CD4-positive, alpha-beta memory T cell (primary cell): Measurements from ENCODE around the gene FBXO31. TPM values are rescaled to one million over a fixed set of nuclear protein-coding genes. Genes with fewer than 3 reads are reported as not detected.

Experiments used
- CTCF ChIA-PET: fragments of 350-600 bp; sonication (Branson Sonifier 250); formaldehyde crosslinking; loops from one replicate; lab custom pipeline; 2021; ENCODE audit warnings: inconsistent platforms; ENCODE audit not compliant: partially characterized antibody; lab: Charles Lee
- POLR2A ChIA-PET: fragments of 350-600 bp; sonication (Branson Sonifier 250); formaldehyde crosslinking; loops from one replicate; lab custom pipeline; 2021; ENCODE audit not compliant: partially characterized antibody; lab: Charles Lee
- DNase-seq, 5 donors: peaks; one replicate each; pipeline versions ENCODE4 v3.0.0 to v3.0.0-alpha.2; 2020 to 2022; ENCODE audit warnings: mixed read lengths in 1 of 5
- H3K27ac ChIP-seq: one replicate; pipeline ENCODE4 v1.7.0; 2013; ENCODE audit warnings: low read depth, low read length
- H3K27me3 ChIP-seq: 2 replicates; pipeline ENCODE4 v1.7.0; 2013; ENCODE audit warnings: mild to moderate bottlenecking, low read length, moderate library complexity; ENCODE audit not compliant: insufficient read depth
- H3K36me3 ChIP-seq: 2 replicates; pipeline ENCODE4 v1.7.0; 2013; ENCODE audit warnings: mild to moderate bottlenecking, low read length, moderate library complexity; ENCODE audit not compliant: insufficient read depth
- H3K4me1 ChIP-seq: 2 replicates; pipeline ENCODE4 v1.7.0; 2013; ENCODE audit warnings: mild to moderate bottlenecking, low read length, moderate library complexity; ENCODE audit not compliant: insufficient read depth
- H3K4me3 ChIP-seq, 2 donors: one replicate each; pipeline ENCODE4 v1.7.0; 2013; ENCODE audit warnings: low read length in 2 of 2, mild to moderate bottlenecking in 1 of 2
- H3K9me3 ChIP-seq, 2 donors: one replicate each; pipeline ENCODE4 v1.7.0; 2013; ENCODE audit warnings: low read length in 2 of 2, control low read depth in 1 of 2; ENCODE audit not compliant: control insufficient read depth in 1 of 2
- H3K27ac Mint-ChIP-seq, 7 donors: one replicate each; pipeline ENCODE4 v1.8.0; 2020 to 2021; ENCODE audit warnings: mixed read lengths in 7 of 7, mild to moderate bottlenecking in 6 of 7, inconsistent platforms in 3 of 7, moderate library complexity in 3 of 7
- H3K27me3 Mint-ChIP-seq, 2 donors: one replicate each; pipeline ENCODE4 v1.8.0; 2020 to 2021; ENCODE audit warnings: mixed read lengths in 2 of 2
- H3K36me3 Mint-ChIP-seq, 2 donors: one replicate each; pipeline ENCODE4 v1.8.0; 2020 to 2021; ENCODE audit warnings: mixed read lengths in 2 of 2, inconsistent platforms in 1 of 2, mild to moderate bottlenecking in 1 of 2
- H3K4me1 Mint-ChIP-seq, 4 donors: one replicate each; pipeline ENCODE4 v1.8.0; 2020 to 2021; ENCODE audit warnings: mixed read lengths in 4 of 4, mild to moderate bottlenecking in 1 of 4
- H3K4me3 Mint-ChIP-seq, 8 donors: one replicate each; pipeline ENCODE4 v1.8.0; 2020 to 2021; ENCODE audit warnings: mixed read lengths in 8 of 8, mild to moderate bottlenecking in 7 of 8, moderate library complexity in 6 of 8, inconsistent platforms in 3 of 8
- H3K9me3 Mint-ChIP-seq, 8 donors: one replicate each; pipeline ENCODE4 v1.8.0; 2020 to 2021; ENCODE audit warnings: mixed read lengths in 8 of 8, mild to moderate bottlenecking in 5 of 8, inconsistent platforms in 3 of 8, moderate library complexity in 1 of 8
- intact Hi-C: fragments of 100-400 bp; cut with micrococcal nuclease; formaldehyde crosslinking; loops from one replicate; pipeline ENCODE4 v1.15.1; 2023
- polyA plus RNA-seq, 2 donors: library from polyadenylated mRNA; unstranded; fragments of 300-500 nt; fragmentation: Illumina TruSeq; gene quantifications; one replicate each; pipeline ENCODE4 v1.2.3, GENCODE V29; 2021
- total RNA-seq, 2 experiments: library from RNA; stranded (reverse); gene quantifications; one replicate each; pipeline ENCODE4 v1.2.3, GENCODE V29; 2021

FBXO31 gene
- total and polyA plus RNA-seq, 4 experiments from 2014 or later = 22.9 to 44.6 (median 34.5) TPM

DNA sequence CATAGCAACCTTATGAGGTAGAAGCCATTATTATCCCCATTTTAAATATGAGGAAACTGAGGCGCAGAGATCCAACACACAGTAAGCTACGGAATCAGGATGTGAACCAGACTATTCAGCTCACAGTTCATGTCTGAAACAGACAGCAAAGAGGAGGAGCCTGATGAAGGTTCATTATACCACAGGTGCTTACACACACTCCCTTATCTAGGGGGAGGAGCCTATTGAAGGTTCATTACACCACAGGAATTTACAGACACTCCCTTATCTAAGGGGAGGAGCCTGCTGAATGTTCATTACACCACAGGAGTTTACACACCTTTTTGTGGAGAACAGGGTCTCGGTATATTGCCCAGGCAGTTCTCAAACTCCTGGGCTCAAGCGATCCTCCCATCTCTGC is 88.3 kb downstream of the FBXO31 start:
- peaks cover 3 to 9% (median 4%) of the 10 kb centered on the region in 4 donors for H3K4me1 Mint-ChIP-seq
- no peak overlapping the region for H3K27ac ChIP-seq
- DNase-seq = peak in 2 of 5 donors; percentile 15 to 17
- intact Hi-C loops = loop anchor here (5.0 kb wide), 1 partner anchor 733 kb away; no protein-coding TSS in a partner anchor
- no peaks in the 10 kb centered on the region for H3K27me3 Mint-ChIP-seq
- ChIA-PET CTCF (interaction anchor here (1.0 kb wide), 2 partner anchors 29 to 99 kb away, joined by 3 read pairs; no protein-coding TSS in a partner anchor), POLR2A (no interaction called here)
- no peak overlapping the region for H3K27ac Mint-ChIP-seq
- peaks cover 0 to 13% of the 10 kb centered on the region in 2 donors for H3K36me3 Mint-ChIP-seq
- no peaks in the 10 kb centered on the region for H3K36me3 ChIP-seq
- no peaks in the 10 kb centered on the region for H3K9me3 ChIP-seq
- no peaks in the 10 kb centered on the region for H3K27me3 ChIP-seq
- H3K4me1 ChIP-seq = no peaks in the 10 kb centered on the region
- H3K4me3 Mint-ChIP-seq = no peak overlapping the region
- no peak overlapping the region for H3K4me3 ChIP-seq
- no peaks in the 10 kb centered on the region for H3K9me3 Mint-ChIP-seq

GRCh38 chr16:87293990-87294389 is 89.6 kb downstream of the FBXO31 start:
- CTCF ChIA-PET = interaction anchor here (1.0 kb wide), 1 partner anchor 100 kb away, joined by 3 read pairs; no protein-coding TSS in a partner anchor
- POLR2A ChIA-PET = no interaction called here
- no peaks in the 10 kb centered on the region for H3K4me1 ChIP-seq

GRCh38 chr16:87291944-87292343 is 91.6 kb downstream of the FBXO31 start:
- no peaks in the 10 kb centered on the region for H3K36me3 ChIP-seq
- DNase-seq = no peak
- H3K27me3 Mint-ChIP-seq = no peaks in the 10 kb centered on the region
- no peaks in the 10 kb centered on the region for H3K4me1 ChIP-seq
- no peak overlapping the region for H3K4me3 ChIP-seq
- no peaks in the 10 kb centered on the region for H3K27me3 ChIP-seq
- ChIA-PET CTCF (no interaction called here), POLR2A (no interaction called here)
- intact Hi-C loops = no loop called here
- no peak overlapping the region for H3K27ac Mint-ChIP-seq
- peaks cover 0 to 2% (median 0%) of the 10 kb centered on the region in 8 donors for H3K9me3 Mint-ChIP-seq
- no peak overlapping the region for H3K4me3 Mint-ChIP-seq
- no peaks in the 10 kb centered on the region for H3K4me1 Mint-ChIP-seq
- no peaks in the 10 kb centered on the region for H3K9me3 ChIP-seq
- peaks cover 0 to 13% of the 10 kb centered on the region in 2 donors for H3K36me3 Mint-ChIP-seq
- H3K27ac ChIP-seq = no peak overlapping the region

More at GRCh38 chr16:87293990-87294389, 89.6 kb downstream of the FBXO31 start:
- Histone ChIP-seq H3K36me3 (no peaks in the 10 kb centered on the region), H3K27me3 (no peaks in the 10 kb centered on the region), H3K27ac (no peak overlapping the region), H3K9me3 (no peaks in the 10 kb centered on the region), H3K4me3 (no peak overlapping the region)
- Mint-ChIP-seq H3K36me3 (peaks cover 0 to 13% of the 10 kb centered on the region in 2 donors), H3K27me3 (no peaks in the 10 kb centered on the region), H3K27ac (no peak overlapping the region), H3K4me3 (no peak overlapping the region), H3K4me1 (peaks cover 3 to 9% (median 4%) of the 10 kb centered on the region in 4 donors), H3K9me3 (no peaks in the 10 kb centered on the region)
- no peak for DNase-seq
- intact Hi-C loops = no loop called here

DNA sequence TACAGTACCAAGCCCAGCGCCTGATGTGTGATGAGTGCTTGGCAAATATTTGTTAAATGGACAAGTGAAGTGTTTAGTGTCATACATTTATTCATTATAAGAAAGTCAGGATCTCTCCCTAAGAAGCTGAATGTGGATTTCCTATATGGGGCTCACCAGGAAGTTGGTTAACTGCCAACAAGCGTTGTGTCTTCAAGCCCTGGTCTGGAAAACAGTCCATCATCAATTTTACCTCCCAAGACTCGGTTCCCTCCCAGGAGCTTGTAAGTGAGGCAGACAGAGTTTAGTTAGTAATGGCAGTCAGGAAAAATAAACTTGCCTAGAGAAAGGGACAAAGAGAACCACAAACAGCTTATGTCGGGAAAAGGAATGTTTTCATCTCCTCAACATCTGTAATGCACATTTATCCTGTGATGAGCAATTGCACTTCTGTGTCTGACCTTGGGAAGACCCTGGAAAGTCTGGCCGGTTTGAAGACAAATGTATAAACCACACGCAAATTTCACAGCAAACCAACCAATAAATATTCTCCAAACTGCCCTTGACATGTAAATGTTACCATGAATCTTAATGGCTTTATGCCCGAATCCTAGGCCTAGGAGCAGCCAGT is 94.7 kb downstream of the FBXO31 start:
- Mint-ChIP-seq H3K4me1 (no peaks in the 10 kb centered on the region), H3K27ac (no peak overlapping the region), H3K9me3 (peaks cover 0 to 7% (median 2%) of the 10 kb centered on the region in 8 donors), H3K27me3 (no peaks in the 10 kb centered on the region), H3K4me3 (no peak overlapping the region), H3K36me3 (peaks cover 0 to 19% of the 10 kb centered on the region in 2 donors)
- ChIA-PET POLR2A (no interaction called here), CTCF (no interaction called here)
- no peaks in the 10 kb centered on the region for H3K27me3 ChIP-seq
- H3K27ac ChIP-seq = no peak overlapping the region
- no peak overlapping the region for H3K4me3 ChIP-seq
- intact Hi-C loops = no loop called here
- no peak for DNase-seq
- no peaks in the 10 kb centered on the region for H3K9me3 ChIP-seq
- no peaks in the 10 kb centered on the region for H3K36me3 ChIP-seq
- H3K4me1 ChIP-seq = no peaks in the 10 kb centered on the region

DNA sequence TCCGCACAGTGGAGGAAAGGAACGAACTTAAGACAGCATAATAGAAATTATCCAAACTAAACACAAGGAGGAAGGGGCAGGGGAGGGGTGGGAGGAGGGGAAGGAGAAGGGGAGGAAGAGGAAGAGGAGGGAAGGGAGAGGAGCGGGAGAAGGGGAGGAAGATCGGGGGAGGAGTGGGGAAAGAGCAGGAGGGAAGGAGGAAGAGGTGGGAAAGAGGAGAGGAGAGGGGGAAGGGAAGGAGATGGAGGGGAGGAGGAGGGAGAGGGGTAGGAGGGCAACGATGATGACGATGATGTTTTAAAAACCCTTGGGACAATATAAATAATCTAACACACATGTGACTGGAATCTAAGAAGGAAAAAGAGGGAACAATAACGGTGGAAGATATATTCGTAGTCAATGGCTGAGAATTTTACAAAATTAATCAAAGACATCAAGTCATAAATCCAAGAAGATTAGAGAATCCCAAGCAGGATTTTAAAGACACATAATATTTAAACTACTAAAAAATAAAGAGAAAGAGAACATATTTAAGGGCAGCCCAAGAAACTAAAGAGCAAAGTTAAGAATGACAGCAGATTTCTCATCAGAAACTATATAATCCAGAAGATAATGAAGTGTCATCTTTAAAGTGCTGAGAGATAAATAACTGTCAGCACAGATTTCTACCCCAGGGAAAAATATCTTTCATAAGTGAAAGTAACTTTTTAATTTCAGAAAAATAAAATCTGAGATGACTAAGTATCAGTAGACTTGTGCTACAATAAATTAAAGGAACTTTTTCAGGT is 96.5 kb downstream of the FBXO31 start:
- H3K4me3 Mint-ChIP-seq = no peak overlapping the region
- CTCF ChIA-PET = interaction anchor here (0.9 kb wide), 1 partner anchor 38 kb away, joined by 4 read pairs; no protein-coding TSS in a partner anchor
- Histone ChIP-seq H3K4me3 (no peak overlapping the region), H3K9me3 (no peaks in the 10 kb centered on the region), H3K27me3 (no peaks in the 10 kb centered on the region), H3K27ac (no peak overlapping the region), H3K4me1 (no peaks in the 10 kb centered on the region), H3K36me3 (no peaks in the 10 kb centered on the region)
- intact Hi-C loops = no loop called here
- peaks cover 0 to 13% of the 10 kb centered on the region in 2 donors for H3K36me3 Mint-ChIP-seq
- H3K9me3 Mint-ChIP-seq = peaks cover 0 to 7% (median 2%) of the 10 kb centered on the region in 8 donors
- no peak for DNase-seq
- H3K27me3 Mint-ChIP-seq = no peaks in the 10 kb centered on the region
- POLR2A ChIA-PET = no interaction called here
- H3K27ac Mint-ChIP-seq = no peak overlapping the region
- no peaks in the 10 kb centered on the region for H3K4me1 Mint-ChIP-seq

DNA sequence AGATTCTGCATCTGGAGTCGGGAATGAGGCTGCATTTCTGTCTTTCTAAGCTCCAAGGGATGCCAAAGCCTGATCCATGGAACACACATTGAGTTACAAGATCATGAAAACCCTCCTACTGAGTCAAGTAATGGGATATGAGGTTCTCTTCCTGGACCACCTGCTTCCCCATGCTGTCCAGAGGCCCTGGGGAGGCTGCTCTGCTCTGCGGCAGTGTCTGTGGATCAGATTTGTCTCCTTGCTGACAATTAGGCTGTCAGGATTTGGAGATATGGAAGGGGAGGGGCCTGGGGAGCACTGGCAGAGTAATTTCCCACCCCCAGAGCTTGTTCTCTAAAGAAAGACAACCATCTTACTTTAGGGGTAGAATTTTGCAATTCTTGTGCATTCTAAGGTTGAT is 99.4 kb downstream of the FBXO31 start:
- intact Hi-C loops = no loop called here
- H3K4me3 Mint-ChIP-seq = no peak overlapping the region
- Histone ChIP-seq H3K36me3 (no peaks in the 10 kb centered on the region), H3K4me1 (no peaks in the 10 kb centered on the region), H3K9me3 (no peaks in the 10 kb centered on the region), H3K27ac (no peak overlapping the region), H3K27me3 (no peaks in the 10 kb centered on the region), H3K4me3 (no peak overlapping the region)
- CTCF ChIA-PET = no interaction called here
- peaks cover 0 to 7% (median 2%) of the 10 kb centered on the region in 8 donors for H3K9me3 Mint-ChIP-seq
- DNase-seq = no peak
- peaks cover 0 to 11% of the 10 kb centered on the region in 2 donors for H3K36me3 Mint-ChIP-seq
- H3K4me1 Mint-ChIP-seq = no peaks in the 10 kb centered on the region
- no peaks in the 10 kb centered on the region for H3K27me3 Mint-ChIP-seq
- no peak overlapping the region for H3K27ac Mint-ChIP-seq
- POLR2A ChIA-PET = no interaction called here

- Histone ChIP-seq H3K4me3 (no peak overlapping the region), H3K9me3 (no peaks in the 10 kb centered on the region), H3K27ac (no peak overlapping the region), H3K36me3 (no peaks in the 10 kb centered on the region), H3K4me1 (no peaks in the 10 kb centered on the region), H3K27me3 (no peaks in the 10 kb centered on the region)
- H3K4me3 Mint-ChIP-seq = no peak overlapping the region
- ChIA-PET CTCF (interaction anchor here (1.0 kb wide), 1 partner anchor 13 kb away, joined by 3 read pairs; no protein-coding TSS in a partner anchor), POLR2A (no interaction called here)
- H3K36me3 Mint-ChIP-seq = peaks cover 0 to 4% of the 10 kb centered on the region in 2 donors
- intact Hi-C loops = loop anchor here (5.0 kb wide), 1 partner anchor 717 kb away; no protein-coding TSS in a partner anchor
- H3K9me3 Mint-ChIP-seq = no peaks in the 10 kb centered on the region
- peaks cover 0 to 3% (median 1%) of the 10 kb centered on the region in 4 donors for H3K4me1 Mint-ChIP-seq
- H3K27ac Mint-ChIP-seq = peak overlapping the region in 1 of 7 donors; percentile 27
- H3K27me3 Mint-ChIP-seq = peaks cover 0 to 2% of the 10 kb centered on the region in 2 donors
- DNase-seq = no peak
These were observed 104.4 kb downstream of the FBXO31 start for GRCh38 chr16:87279094-87279658.
